ENCODE data around the gene C1QTNF1.

The C1QTNF1 gene

DNA sequence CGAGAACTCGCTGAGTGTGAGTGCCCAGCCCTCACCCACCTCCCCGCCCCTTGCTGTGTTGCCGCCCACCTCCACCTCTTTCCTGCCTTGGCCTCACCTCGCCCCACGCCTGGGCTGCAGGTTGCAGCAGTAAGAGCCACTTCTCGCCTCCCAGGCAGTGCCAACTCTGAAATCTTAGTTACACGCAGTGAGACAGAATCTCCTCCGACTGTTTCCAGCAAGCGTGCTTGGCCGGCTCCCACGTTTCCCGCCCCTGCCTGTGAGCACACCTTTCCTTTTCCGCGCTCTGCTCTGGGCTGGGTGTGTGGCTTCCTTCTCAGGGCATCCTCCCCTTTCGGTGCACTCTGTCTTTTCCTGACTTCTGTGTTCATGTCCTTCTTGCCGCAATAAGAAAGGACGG lies 56.4 kb downstream of the C1QTNF1 start:
- Histone ChIP-seq H4K91ac (ENCODE audit: low read depth, low read length) (no peak overlapping the region), H3K9ac (ENCODE audit: low read length) (no peak overlapping the region), H2BK12ac (ENCODE audit: low read length) (no peak overlapping the region), H3K9me3 (ENCODE audit: insufficient read depth, low read depth, low read length) (no peaks in the 10 kb centered on the region), H3K79me1 (ENCODE audit: low read length) (peaks cover under 1% of the 10 kb centered on the region), H2AFZ (ENCODE audit: insufficient read depth, low read length, poor library complexity) (no peak overlapping the region), H3K36me3 (ENCODE audit: control insufficient read depth in 1 of 2, insufficient read depth in 2 of 2, low read length in 2 of 2) (peaks cover 11 to 17% of the 10 kb centered on the region in 2 experiments), H2BK120ac (ENCODE audit: insufficient read depth, low read length, poor library complexity) (no peak overlapping the region), H3K18ac (ENCODE audit: low read length) (no peak overlapping the region), H3K23ac (ENCODE audit: low read length) (no peak overlapping the region), H3K14ac (ENCODE audit: low read length) (no peak overlapping the region), H3K79me2 (ENCODE audit: control insufficient read depth, insufficient read depth, low read length, poor library complexity) (no peaks in the 10 kb centered on the region), H3K4me1 (ENCODE audit: control insufficient read depth in 1 of 2, insufficient read depth in 2 of 2, low read length in 2 of 2) (peaks cover 0 to 2% of the 10 kb centered on the region in 2 experiments), H4K8ac (ENCODE audit: low read depth, low read length) (no peak overlapping the region), H3K4me2 (ENCODE audit: low read length) (no peak overlapping the region), H4K12ac (ENCODE audit: low read depth, low read length) (no peak overlapping the region), H3K4me3 (ENCODE audit: low read depth, low read length) (no peak overlapping the region), H3K27ac (ENCODE audit: low read depth, low read length) (no peak overlapping the region), H3K4ac (ENCODE audit: low read depth, low read length) (no peak overlapping the region), H2AK5ac (ENCODE audit: low read length) (no peak overlapping the region), H3K27me3 (ENCODE audit: insufficient read depth, low read length) (no peaks in the 10 kb centered on the region), H2BK5ac (ENCODE audit: low read depth, low read length, poor library complexity) (no peak overlapping the region)
- no peak for DNase-seq
- no CpG with 5 or more reads among the region's 18 CpGs for WGBS (ENCODE audit: extremely low coverage, insufficient coverage, insufficient read length)

DNA sequence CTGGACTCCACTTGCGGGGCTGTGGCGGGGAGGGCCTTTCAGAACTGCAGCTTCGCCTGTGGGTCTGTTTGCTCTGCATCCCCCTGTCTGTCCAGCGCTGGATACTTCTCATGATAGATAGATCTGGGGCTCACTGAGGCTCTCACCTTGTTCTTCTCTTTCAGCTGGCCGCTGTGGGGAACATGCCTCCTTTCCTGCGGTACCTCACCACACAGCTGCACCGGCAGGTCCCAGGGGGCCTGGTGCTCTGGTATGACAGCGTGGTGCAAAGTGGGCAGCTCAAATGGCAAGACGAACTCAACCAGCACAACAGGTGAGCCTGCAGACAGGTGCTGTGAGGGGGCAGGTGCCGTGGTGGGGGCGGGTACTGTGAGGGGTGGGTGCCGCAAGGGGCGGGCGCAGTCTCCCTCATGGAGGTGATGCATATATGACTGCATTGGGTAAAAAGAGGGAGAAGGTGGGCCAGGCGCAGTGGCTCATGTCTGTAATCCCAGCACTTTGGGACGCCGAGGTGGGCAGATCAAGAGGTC lies 56.9 kb downstream of the C1QTNF1 start:
- Histone ChIP-seq H2AFZ (ENCODE audit: insufficient read depth, low read length, poor library complexity) (no peak overlapping the region), H4K8ac (ENCODE audit: low read depth, low read length) (no peak overlapping the region), H3K18ac (ENCODE audit: low read length) (no peak overlapping the region), H2AK5ac (ENCODE audit: low read length) (no peak overlapping the region), H2BK120ac (ENCODE audit: insufficient read depth, low read length, poor library complexity) (no peak overlapping the region), H3K79me2 (ENCODE audit: control insufficient read depth, insufficient read depth, low read length, poor library complexity) (no peaks in the 10 kb centered on the region), H3K14ac (ENCODE audit: low read length) (no peak overlapping the region), H3K27me3 (ENCODE audit: insufficient read depth, low read length) (no peaks in the 10 kb centered on the region), H3K4ac (ENCODE audit: low read depth, low read length) (no peak overlapping the region), H3K79me1 (ENCODE audit: low read length) (no peaks in the 10 kb centered on the region), H3K4me2 (ENCODE audit: low read length) (no peak overlapping the region), H2BK12ac (ENCODE audit: low read length) (no peak overlapping the region), H2BK5ac (ENCODE audit: low read depth, low read length, poor library complexity) (no peak overlapping the region), H4K12ac (ENCODE audit: low read depth, low read length) (no peak overlapping the region), H3K23ac (ENCODE audit: low read length) (no peak overlapping the region), H4K91ac (ENCODE audit: low read depth, low read length) (no peak overlapping the region), H3K9ac (ENCODE audit: low read length) (no peak overlapping the region), H3K36me3 (ENCODE audit: control insufficient read depth in 1 of 2, insufficient read depth in 2 of 2, low read length in 2 of 2) (peaks cover 11 to 17% of the 10 kb centered on the region in 2 experiments), H3K9me3 (ENCODE audit: insufficient read depth, low read depth, low read length) (no peaks in the 10 kb centered on the region), H3K4me1 (ENCODE audit: control insufficient read depth in 1 of 2, insufficient read depth in 2 of 2, low read length in 2 of 2) (no peaks in the 10 kb centered on the region), H3K4me3 (ENCODE audit: low read depth, low read length) (no peak overlapping the region), H3K27ac (ENCODE audit: low read depth, low read length) (no peak overlapping the region)
- no peak for DNase-seq
- no CpG with 5 or more reads among the region's 17 CpGs for WGBS (ENCODE audit: extremely low coverage, insufficient coverage, insufficient read length)

DNA sequence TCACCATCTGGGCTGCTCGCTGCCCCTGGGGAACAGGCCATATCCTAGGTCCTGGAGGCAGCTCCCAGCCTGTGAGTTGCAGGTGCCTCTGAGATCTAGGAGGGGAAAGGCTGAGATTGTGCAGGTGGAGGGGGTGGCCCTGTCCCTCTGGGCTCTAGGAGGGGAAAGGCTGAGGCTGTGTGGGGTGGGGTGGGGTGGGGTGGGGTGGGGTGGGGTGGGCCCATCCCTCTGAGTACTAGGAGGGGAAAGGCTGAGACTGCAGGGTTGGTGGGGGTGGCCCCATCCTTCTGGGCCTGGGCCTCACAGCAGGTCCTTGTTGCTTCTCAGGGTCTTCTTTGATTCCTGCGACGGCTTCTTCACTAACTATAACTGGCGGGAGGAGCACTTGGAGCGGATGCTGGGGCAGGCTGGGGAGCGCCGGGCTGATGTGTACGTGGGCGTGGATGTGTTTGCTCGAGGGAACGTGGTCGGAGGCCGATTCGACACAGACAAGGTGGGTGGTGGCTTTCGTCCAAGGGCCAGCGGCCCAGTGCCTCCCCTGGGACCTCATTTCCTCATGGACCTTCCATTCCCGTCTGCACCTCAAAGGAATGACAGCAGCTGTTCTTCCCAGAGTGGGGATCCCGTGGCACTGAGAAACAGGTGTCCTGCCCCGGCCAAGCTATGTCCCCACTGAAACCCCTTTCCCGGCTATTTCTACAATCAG lies 57.8 kb downstream of the C1QTNF1 start:
- H3K18ac ChIP-seq (ENCODE audit: low read length), result no peak overlapping the region
- H3K79me1 ChIP-seq (ENCODE audit: low read length), result no peaks in the 10 kb centered on the region
- no peak overlapping the region for H3K4me2 ChIP-seq (ENCODE audit: low read length)
- H2BK120ac ChIP-seq (ENCODE audit: insufficient read depth, low read length, poor library complexity), result no peak overlapping the region
- H3K14ac ChIP-seq (ENCODE audit: low read length), result no peak overlapping the region
- no peak overlapping the region for H4K12ac ChIP-seq (ENCODE audit: low read depth, low read length)
- no peak overlapping the region for H4K91ac ChIP-seq (ENCODE audit: low read depth, low read length)
- no CpG with 5 or more reads among the region's 20 CpGs for WGBS (ENCODE audit: extremely low coverage, insufficient coverage, insufficient read length)
- no peak overlapping the region for H3K9ac ChIP-seq (ENCODE audit: low read length)
- no peaks in the 10 kb centered on the region for H3K4me1 ChIP-seq (ENCODE audit: control insufficient read depth in 1 of 2, insufficient read depth in 2 of 2, low read length in 2 of 2)
- H2BK12ac ChIP-seq (ENCODE audit: low read length), result no peak overlapping the region
- H2AFZ ChIP-seq (ENCODE audit: insufficient read depth, low read length, poor library complexity), result no peak overlapping the region
- H4K8ac ChIP-seq (ENCODE audit: low read depth, low read length), result no peak overlapping the region
- no peak for DNase-seq
- no peaks in the 10 kb centered on the region for H3K27me3 ChIP-seq (ENCODE audit: insufficient read depth, low read length)
- peaks cover 11 to 17% of the 10 kb centered on the region in 2 experiments for H3K36me3 ChIP-seq (ENCODE audit: control insufficient read depth in 1 of 2, insufficient read depth in 2 of 2, low read length in 2 of 2)
- no peak overlapping the region for H3K4ac ChIP-seq (ENCODE audit: low read depth, low read length)
- H3K79me2 ChIP-seq (ENCODE audit: control insufficient read depth, insufficient read depth, low read length, poor library complexity), result no peaks in the 10 kb centered on the region
- no peak overlapping the region for H3K27ac ChIP-seq (ENCODE audit: low read depth, low read length)
- H2BK5ac ChIP-seq (ENCODE audit: low read depth, low read length, poor library complexity), result no peak overlapping the region
- H2AK5ac ChIP-seq (ENCODE audit: low read length), result no peak overlapping the region
- no peak overlapping the region for H3K23ac ChIP-seq (ENCODE audit: low read length)
- H3K9me3 ChIP-seq (ENCODE audit: insufficient read depth, low read depth, low read length), result no peaks in the 10 kb centered on the region
- no peak overlapping the region for H3K4me3 ChIP-seq (ENCODE audit: low read depth, low read length)

DNA sequence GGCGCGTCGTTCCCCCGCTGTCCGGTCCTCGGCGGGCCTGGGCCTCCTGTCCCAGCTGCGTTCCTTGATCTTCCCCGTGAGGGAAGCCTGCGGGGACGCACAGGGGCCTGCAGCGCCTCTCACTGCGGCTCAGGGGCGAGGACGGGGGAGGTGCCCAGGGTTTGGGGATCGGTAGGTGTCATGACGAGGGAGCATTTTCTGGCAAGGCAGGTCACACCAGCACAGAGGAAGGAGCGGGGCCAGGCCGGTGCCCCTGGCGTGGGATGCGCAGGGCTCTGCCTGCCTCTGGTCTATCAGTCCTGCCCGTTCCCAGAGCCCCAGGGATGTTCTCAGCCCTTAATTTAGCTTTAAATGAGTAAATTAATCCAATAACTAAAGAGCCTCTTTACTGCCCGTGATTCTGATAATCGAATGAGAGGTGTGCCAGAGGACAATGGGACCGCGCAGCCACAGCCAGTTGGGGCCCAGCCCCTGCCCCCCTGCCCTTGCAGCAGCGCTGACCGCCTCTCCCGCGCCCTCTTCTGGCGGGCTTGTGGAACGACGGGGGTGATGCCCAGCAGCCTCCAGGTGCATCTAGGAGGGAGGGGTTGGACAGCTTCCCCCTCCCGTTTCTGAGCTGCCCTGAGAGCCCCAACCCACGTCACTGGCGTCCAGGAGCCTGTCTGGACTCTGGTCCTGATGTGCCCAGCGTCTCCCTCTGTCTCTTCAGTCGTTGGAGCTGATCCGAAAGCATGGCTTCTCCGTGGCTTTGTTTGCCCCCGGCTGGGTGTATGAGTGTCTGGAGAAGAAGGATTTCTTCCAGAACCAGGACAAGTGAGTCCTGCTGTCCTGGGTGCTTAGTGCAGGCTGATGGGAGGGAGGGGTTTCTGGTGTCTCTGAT lies 58.6 kb downstream of the C1QTNF1 start:
- Histone ChIP-seq H3K79me2 (ENCODE audit: control insufficient read depth, insufficient read depth, low read length, poor library complexity) (no peaks in the 10 kb centered on the region), H3K27ac (ENCODE audit: low read depth, low read length) (no peak overlapping the region), H2BK12ac (ENCODE audit: low read length) (no peak overlapping the region)

More for the DNA sequence above, 58.6 kb downstream of the C1QTNF1 start:
- H3K27me3 ChIP-seq (ENCODE audit: insufficient read depth, low read length), result no peaks in the 10 kb centered on the region
- H3K23ac ChIP-seq (ENCODE audit: low read length), result no peak overlapping the region
- DNase-seq, result peak in 1 of 2 donors; percentile 60
- H2AFZ ChIP-seq (ENCODE audit: insufficient read depth, low read length, poor library complexity), result no peak overlapping the region
- H3K4me2 ChIP-seq (ENCODE audit: low read length), result no peak overlapping the region
- H2AK5ac ChIP-seq (ENCODE audit: low read length), result no peak overlapping the region
- no peaks in the 10 kb centered on the region for H3K4me1 ChIP-seq (ENCODE audit: control insufficient read depth in 1 of 2, insufficient read depth in 2 of 2, low read length in 2 of 2)
- no peak overlapping the region for H4K8ac ChIP-seq (ENCODE audit: low read depth, low read length)
- H3K4ac ChIP-seq (ENCODE audit: low read depth, low read length), result no peak overlapping the region
- no CpG with 5 or more reads among the region's 41 CpGs for whole genome bisulfite sequencing (ENCODE audit: extremely low coverage, insufficient coverage, insufficient read length)
- no peak overlapping the region for H4K91ac ChIP-seq (ENCODE audit: low read depth, low read length)
- no peak overlapping the region for H3K14ac ChIP-seq (ENCODE audit: low read length)
- no peak overlapping the region for H3K4me3 ChIP-seq (ENCODE audit: low read depth, low read length)
- no peak overlapping the region for H2BK120ac ChIP-seq (ENCODE audit: insufficient read depth, low read length, poor library complexity)
- H3K9ac ChIP-seq (ENCODE audit: low read length), result no peak overlapping the region
- H3K79me1 ChIP-seq (ENCODE audit: low read length), result no peaks in the 10 kb centered on the region
- H4K12ac ChIP-seq (ENCODE audit: low read depth, low read length), result no peak overlapping the region
- peaks cover 11 to 17% of the 10 kb centered on the region in 2 experiments for H3K36me3 ChIP-seq (ENCODE audit: control insufficient read depth in 1 of 2, insufficient read depth in 2 of 2, low read length in 2 of 2)
- H3K9me3 ChIP-seq (ENCODE audit: insufficient read depth, low read depth, low read length), result no peaks in the 10 kb centered on the region
- H2BK5ac ChIP-seq (ENCODE audit: low read depth, low read length, poor library complexity), result no peak overlapping the region
- H3K18ac ChIP-seq (ENCODE audit: low read length), result no peak overlapping the region

Measured in trophoblast cell (in vitro differentiated cells and primary cell).